GM12891 (cell line): ENCODE data around the gene RYR3.

Experiments used
- DNase-seq: peaks from one replicate; pipeline ENCODE4 v3.0.0; 2011; ENCODE audit warnings: low spot score; ENCODE audit not compliant: insufficient read length
- FAIRE-seq: peaks from 2 replicates; lab custom pipeline; 2011; peaks lifted over from hg19 to GRCh38; lab: Jason Lieb, UNC
- PAX5 ChIP-seq: IDR thresholded peaks from 2 replicates; pipeline ENCODE4 v1.6.1; 2011; ENCODE audit warnings: low read length, moderate library complexity, mild to moderate bottlenecking; ENCODE audit not compliant: insufficient read depth, severe bottlenecking
- POLR2A ChIP-seq: IDR thresholded peaks from 2 replicates; pipeline ENCODE4 v1.6.1; 2011; ENCODE audit warnings: low read depth, low read length, control low read depth
- POLR2AphosphoS5 ChIP-seq: IDR thresholded peaks from 2 replicates; pipeline ENCODE4 v1.6.1; 2011; ENCODE audit warnings: low read depth, low read length, control low read depth
- POU2F2 ChIP-seq: IDR thresholded peaks from 2 replicates; pipeline ENCODE4 v1.6.1; 2011; ENCODE audit warnings: low read depth, mild to moderate bottlenecking, control low read depth, low read length, moderate library complexity
- SPI1 ChIP-seq: IDR thresholded peaks from 2 replicates; pipeline ENCODE4 v1.6.1; 2011; ENCODE audit warnings: low read depth, low read length, control low read depth
- TAF1 ChIP-seq: IDR thresholded peaks from 2 replicates; pipeline ENCODE4 v1.6.1; 2011; ENCODE audit warnings: low read depth, low read length, control low read depth

RYR3 gene

DNA sequence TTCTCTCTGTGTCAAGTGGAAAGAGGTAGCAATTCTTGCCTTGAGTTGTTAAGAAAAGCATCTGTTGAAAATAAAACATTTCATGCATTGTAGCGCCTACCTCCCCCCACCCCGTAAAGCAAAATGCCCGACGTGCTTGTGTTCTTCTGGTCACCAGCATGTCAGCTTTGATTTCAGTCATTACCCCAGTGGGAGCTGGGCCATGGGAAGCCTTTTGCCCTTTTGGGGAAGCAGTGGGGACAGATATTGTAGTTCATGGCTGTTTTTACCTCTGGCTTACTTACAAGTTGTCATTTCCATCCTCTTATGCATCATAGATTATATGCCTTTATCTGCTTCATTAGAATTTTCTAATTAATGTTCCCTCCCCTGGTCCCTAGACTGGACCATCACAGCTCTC is 328.7 kb downstream of the RYR3 start:
- no peak for FAIRE-seq
- TF ChIP-seq TAF1 (no peak), POLR2A (no peak), POLR2AphosphoS5 (no peak), SPI1 (no peak), PAX5 (no peak), POU2F2 (no peak)
- DNase-seq: no peak

DNA sequence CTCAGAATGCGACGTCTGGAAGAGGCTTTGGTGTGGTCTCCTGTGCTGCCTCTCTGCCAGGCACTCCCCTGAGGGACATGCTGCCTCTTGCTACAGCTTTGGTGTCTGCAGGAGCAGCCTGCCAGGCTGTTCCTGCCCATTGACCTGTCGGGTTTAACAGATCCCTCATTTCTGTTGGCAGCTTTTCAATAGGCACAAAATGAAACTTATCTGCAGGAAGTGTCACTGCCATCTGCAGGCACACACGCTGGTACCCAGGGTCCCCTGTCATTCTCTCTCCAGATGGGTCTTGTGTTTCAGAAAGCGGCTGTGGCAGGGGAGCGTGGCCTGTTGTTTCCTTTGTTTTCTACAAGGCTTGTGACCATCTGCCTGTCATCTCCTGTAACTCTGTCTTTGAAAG is 329.2 kb downstream of the RYR3 start:
- TF ChIP-seq TAF1 (no peak), POLR2AphosphoS5 (no peak), POLR2A (no peak), POU2F2 (no peak), PAX5 (no peak), SPI1 (no peak)
- no peak for FAIRE-seq
- DNase-seq: no peak

DNA sequence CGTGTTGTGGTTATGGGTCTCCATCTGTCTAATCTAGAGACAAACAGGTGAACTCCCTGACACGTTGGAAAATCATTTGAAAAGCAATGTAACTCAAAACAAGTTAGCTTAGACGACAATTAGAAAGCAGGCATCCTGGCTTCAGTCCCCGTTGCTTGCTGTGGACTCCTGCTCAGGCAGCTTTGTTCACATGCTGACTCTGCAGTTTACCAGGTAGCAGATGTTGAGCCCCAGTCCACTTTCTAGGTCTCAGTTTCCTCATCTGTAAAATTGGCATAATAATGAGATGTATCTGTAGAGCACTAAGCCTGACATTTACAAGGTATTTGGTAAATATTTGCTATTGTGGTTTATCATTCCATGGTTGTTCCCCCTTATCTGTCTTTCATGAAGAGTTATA is 330.3 kb downstream of the RYR3 start:
- no peak for FAIRE-seq
- TF ChIP-seq SPI1 (no peak), POU2F2 (no peak), POLR2A (no peak), TAF1 (no peak), POLR2AphosphoS5 (no peak), PAX5 (no peak)

DNA sequence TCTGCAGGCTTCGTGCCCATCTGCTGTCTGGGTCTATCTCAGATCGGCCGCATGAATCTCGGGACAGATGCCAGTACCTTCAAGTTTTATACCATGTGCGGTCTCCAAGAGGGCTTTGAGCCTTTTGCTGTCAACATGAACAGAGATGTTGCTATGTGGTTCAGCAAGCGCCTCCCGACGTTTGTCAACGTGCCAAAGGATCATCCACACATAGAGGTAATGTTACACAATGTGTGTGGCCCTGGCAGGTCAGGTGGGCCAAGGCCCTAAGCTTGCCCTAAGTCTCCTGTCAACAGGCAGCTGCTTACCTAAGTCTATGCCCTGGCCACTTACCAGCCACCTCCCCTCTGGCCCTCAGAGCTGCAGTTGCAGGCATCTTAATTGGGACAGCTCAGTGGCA is 333.5 kb downstream of the RYR3 start:
- TF ChIP-seq POU2F2 (no peak), POLR2AphosphoS5 (no peak), TAF1 (no peak), PAX5 (no peak), POLR2A (no peak), SPI1 (no peak)
- FAIRE-seq (no peak), DNase-seq (no peak)

More for the DNA sequence above, 330.3 kb downstream of the RYR3 start:
- no peak for DNase-seq

- no peak for FAIRE-seq
- DNase-seq: no peak
- TF ChIP-seq POLR2AphosphoS5 (no peak), PAX5 (no peak), POU2F2 (no peak), SPI1 (no peak), TAF1 (no peak), POLR2A (no peak)
Observed at GRCh38 chr15:33646744-33647143, 336.0 kb downstream of the RYR3 start.

DNA sequence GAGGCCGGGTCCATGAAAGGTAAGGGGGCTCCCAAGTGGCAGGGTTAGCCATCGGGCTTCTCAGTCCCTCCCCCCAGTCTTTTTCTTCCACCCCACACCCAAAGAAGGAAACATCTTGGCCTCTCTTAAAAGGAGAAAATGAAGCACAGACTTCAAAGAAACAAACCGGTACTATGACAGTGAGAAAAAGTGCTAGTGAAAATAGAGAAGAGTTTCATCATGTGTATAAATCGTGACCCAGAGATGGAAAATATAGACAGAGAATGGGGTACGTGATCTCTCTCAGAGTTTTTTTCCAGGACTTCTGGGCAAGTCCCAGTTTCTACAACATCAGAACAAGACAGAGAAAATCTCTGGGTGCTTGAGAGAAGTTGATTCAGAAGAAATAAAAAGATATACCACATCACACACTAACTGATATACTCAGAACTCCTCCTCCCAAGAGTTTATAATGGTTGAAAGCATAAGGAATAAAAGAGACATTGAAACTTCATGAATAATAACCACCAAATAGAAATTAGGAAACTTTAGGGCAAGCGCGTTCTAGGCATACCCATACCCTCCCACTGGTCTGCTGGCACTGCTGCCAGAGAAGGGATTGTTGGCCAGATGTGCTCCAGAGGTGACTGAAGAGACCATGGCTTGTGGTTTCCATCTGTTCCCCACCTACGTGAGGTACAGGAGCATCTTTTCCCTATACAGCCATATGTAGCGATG is 338.6 kb downstream of the RYR3 start:
- no peak for DNase-seq
- TF ChIP-seq POLR2AphosphoS5: no peak
- no peak for TF ChIP-seq SPI1
- no peak for TF ChIP-seq POU2F2
- TF ChIP-seq PAX5: no peak
- no peak for TF ChIP-seq POLR2A
- TF ChIP-seq TAF1: no peak
- no peak for FAIRE-seq

DNA sequence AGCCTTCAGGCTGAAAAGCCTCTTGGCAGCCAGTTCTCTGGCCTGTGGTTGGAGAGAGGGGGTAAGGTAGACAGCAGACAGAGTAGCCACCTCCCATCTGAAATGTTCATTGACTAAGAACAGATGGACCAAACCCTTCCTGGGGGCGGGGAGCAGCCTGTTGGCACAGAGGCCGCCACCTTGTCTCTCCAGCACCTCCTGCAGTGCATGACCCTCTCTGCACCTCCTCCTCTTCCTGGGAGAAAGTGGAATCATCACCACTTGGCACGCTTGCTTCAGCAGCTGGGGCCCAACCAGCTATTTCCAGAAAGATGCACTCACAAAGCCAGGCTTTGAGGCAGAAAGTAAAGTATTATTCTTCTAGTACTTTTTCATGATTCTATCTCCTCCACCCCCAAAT is 344.1 kb downstream of the RYR3 start:
- TF ChIP-seq POLR2A (no peak), POLR2AphosphoS5 (no peak), POU2F2 (no peak), TAF1 (no peak), PAX5 (no peak), SPI1 (no peak)
- FAIRE-seq (no peak), DNase-seq (no peak)

GRCh38 chr15:33655488-33655887 is 344.7 kb downstream of the RYR3 start:
- DNase-seq (no peak), FAIRE-seq (no peak)
- no peak for TF ChIP-seq TAF1
- TF ChIP-seq POLR2AphosphoS5: no peak
- TF ChIP-seq PAX5: no peak
- no peak for TF ChIP-seq POLR2A
- no peak for TF ChIP-seq SPI1
- TF ChIP-seq POU2F2: no peak

DNA sequence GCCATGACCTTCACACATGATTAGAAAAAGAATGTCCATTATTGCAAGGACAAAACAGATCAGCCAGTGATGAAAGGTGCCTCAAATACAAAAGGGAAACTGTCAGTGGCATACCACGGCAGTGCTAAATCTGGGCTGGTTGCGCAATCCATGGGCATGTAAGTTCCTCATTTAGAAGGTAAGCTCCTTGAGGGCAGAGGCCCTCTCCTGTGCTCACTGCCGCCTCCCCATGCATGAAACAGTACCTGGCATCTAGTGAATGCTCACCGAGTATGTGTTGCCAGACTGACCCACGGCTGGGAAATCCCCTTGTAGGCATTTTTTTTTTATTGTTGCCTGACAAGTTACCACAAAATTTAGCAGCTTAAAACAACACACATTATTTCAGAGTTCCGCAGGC is 345.4 kb downstream of the RYR3 start:
- TF ChIP-seq POLR2AphosphoS5 (no peak), TAF1 (no peak), PAX5 (no peak), POLR2A (no peak), SPI1 (no peak), POU2F2 (no peak)
- no peak for FAIRE-seq
- no peak for DNase-seq
